GM08714 (cell line): ENCODE data around the gene MEGF9.
A peak's percentile ranks its signal among the peaks of the same experiment; 100 is the strongest.
"Not testable (repeated sequence)": the region's sequence is repeated elsewhere in the genome, so short reads cannot be mapped to it uniquely, and the experiment has no call there.

Experiments
- H3K4me3 ChIP-seq: fragments of 200-500 bp; sonication (Bioruptor generic); 2 replicates; pipeline ENCODE4 v1.5.1; 2014; ENCODE audit warnings: mild to moderate bottlenecking, low read length, inconsistent platforms
- ZNF274 ChIP-seq: IDR thresholded peaks from 2 replicates; pipeline ENCODE4 v1.6.1; 2012; ENCODE audit warnings: mild to moderate bottlenecking, low read depth, low read length

The MEGF9 gene

GRCh38 chr9:120714088-120714845 is at the start of gene MEGF9:
MEGF9 (minus strand) TSS chr9:120714470; CDS start chr9:120714358, 112 bp downstream.
- TF ChIP-seq ZNF274, result no peak
- peak within 1 kb of the TSS; percentile 75 for H3K4me3 ChIP-seq

GRCh38 chr9:120761006-120761405 is 46.7 kb upstream of the MEGF9 start:
- no peak for TF ChIP-seq ZNF274

GRCh38 chr9:120759755-120760400 is 45.6 kb upstream of the MEGF9 start:
- TF ChIP-seq ZNF274, result no peak
- H3K4me3 ChIP-seq, result no peak overlapping the region

More at GRCh38 chr9:120761006-120761405, 46.7 kb upstream of the MEGF9 start:
- H3K4me3 ChIP-seq, result no peak overlapping the region

- TF ChIP-seq ZNF274, result no peak
- H3K4me3 ChIP-seq, result no peak overlapping the region
Observed at GRCh38 chr9:120758544-120758943, 44.3 kb upstream of the MEGF9 start.

- no peak for TF ChIP-seq ZNF274
- no peak overlapping the region for H3K4me3 ChIP-seq
Observed at GRCh38 chr9:120757026-120757913, 43.0 kb upstream of the MEGF9 start.

- TF ChIP-seq ZNF274, result no peak
- no peak overlapping the region for H3K4me3 ChIP-seq
Observed at GRCh38 chr9:120756531-120756930, 42.3 kb upstream of the MEGF9 start.

GRCh38 chr9:120755810-120756434 is 41.7 kb upstream of the MEGF9 start:
- TF ChIP-seq ZNF274, result no peak
- no peak overlapping the region for H3K4me3 ChIP-seq

- H3K4me3 ChIP-seq, result no peak overlapping the region
- no peak for TF ChIP-seq ZNF274
Observed at GRCh38 chr9:120755044-120755443, 40.8 kb upstream of the MEGF9 start.

- no peak for TF ChIP-seq ZNF274
- no peak overlapping the region for H3K4me3 ChIP-seq
Observed at GRCh38 chr9:120750421-120750820, 36.2 kb upstream of the MEGF9 start.

- not testable (repeated sequence) for H3K4me3 ChIP-seq
Observed at GRCh38 chr9:120746366-120746765, 32.1 kb upstream of the MEGF9 start.

GRCh38 chr9:120745278-120745677 is 31.0 kb upstream of the MEGF9 start:
- no peak overlapping the region for H3K4me3 ChIP-seq
- TF ChIP-seq ZNF274, result no peak

GRCh38 chr9:120742951-120743416 is 28.7 kb upstream of the MEGF9 start:
- no peak overlapping the region for H3K4me3 ChIP-seq
- no peak for TF ChIP-seq ZNF274

- H3K4me3 ChIP-seq, result no peak overlapping the region
- TF ChIP-seq ZNF274, result no peak
Observed at GRCh38 chr9:120741701-120742100, 27.4 kb upstream of the MEGF9 start.

- no peak for TF ChIP-seq ZNF274
- H3K4me3 ChIP-seq, result no peak overlapping the region
Observed at GRCh38 chr9:120741191-120741590, 26.9 kb upstream of the MEGF9 start.

- H3K4me3 ChIP-seq, result no peak overlapping the region
- TF ChIP-seq ZNF274, result no peak
Observed at GRCh38 chr9:120740132-120740531, 25.9 kb upstream of the MEGF9 start.
